SU-DHL-6 (cell line): Measurements from ENCODE around the gene DEAF1.

Experiments
- H2AFZ ChIP-seq: fragments of 200-600 bp; sonication (generic); 2 replicates; pipeline ENCODE4 v1.6.1; 2014; ENCODE audit warnings: low read depth, mild to moderate bottlenecking, moderate library complexity, mixed read lengths, antibody characterized with exemption, low read length; ENCODE audit not compliant: severe bottlenecking
- H3F3A ChIP-seq: fragments of 200-600 bp; shearing (Covaris generic); 2 replicates; pipeline ENCODE4 v1.6.0; 2016; ENCODE audit warnings: antibody characterized with exemption, mild to moderate bottlenecking; ENCODE audit not compliant: insufficient read depth
- H3K27ac ChIP-seq: fragments of 200-600 bp; sonication (generic); 2 replicates; pipeline ENCODE4 v1.5.1; 2016; ENCODE audit warnings: low read depth, mild to moderate bottlenecking, low read length, moderate library complexity, mixed read lengths
- H3K27me3 ChIP-seq: fragments of 200-600 bp; sonication (generic), shearing (Covaris generic); 2 replicates; pipeline ENCODE4 v1.6.0; 2014; ENCODE audit warnings: mild to moderate bottlenecking, low read length
- H3K36me3 ChIP-seq: fragments of 200-600 bp; sonication (generic); 2 replicates; pipeline ENCODE4 v1.6.1; 2014; ENCODE audit warnings: mild to moderate bottlenecking, low read length, mixed read lengths
- H3K4me2 ChIP-seq: fragments of 300-600, 200-600 bp; shearing (Covaris generic), sonication (generic); 2 replicates; pipeline ENCODE4 v1.6.0; 2014; ENCODE audit warnings: low read length, low read depth, mild to moderate bottlenecking; ENCODE audit not compliant: poor library complexity, severe bottlenecking
- H3K4me3 ChIP-seq: fragments of 200-600 bp; sonication (generic); 2 replicates; pipeline ENCODE4 v1.5.1; 2014; ENCODE audit warnings: antibody characterized with exemption, low read length, mild to moderate bottlenecking, mixed read lengths; ENCODE audit not compliant: insufficient read depth, poor library complexity, severe bottlenecking
- H3K79me2 ChIP-seq: fragments of 200-600 bp; sonication (generic); 2 replicates; pipeline ENCODE4 v1.6.1; 2014; ENCODE audit warnings: mild to moderate bottlenecking, low read length, moderate library complexity; ENCODE audit not compliant: insufficient read depth
- H3K9ac ChIP-seq: fragments of 200-600 bp; sonication (generic); 2 replicates; pipeline ENCODE4 v1.7.0; 2014; ENCODE audit warnings: mild to moderate bottlenecking, low read length
- H3K9me2 ChIP-seq: fragments of 200-600 bp; sonication (generic); replicated peaks from 2 replicates; pipeline ENCODE4 v1.6.1; 2014; ENCODE audit warnings: low read length; ENCODE audit not compliant: insufficient read depth
- H3K9me3 ChIP-seq: fragments of 200-600 bp; sonication (generic); 2 replicates; pipeline ENCODE4 v1.6.1; 2014; ENCODE audit warnings: low read length, mixed read lengths; ENCODE audit not compliant: insufficient read depth
- H4K20me1 ChIP-seq: fragments of 200-600 bp; sonication (generic); 2 replicates; pipeline ENCODE4 v1.6.1; 2014; ENCODE audit warnings: low read depth, mild to moderate bottlenecking, antibody characterized with exemption, low read length, moderate library complexity, mixed read lengths
- EZH2phosphoT487 ChIP-seq: fragments of 200-600 bp; sonication (generic), shearing (Covaris generic); conservative IDR thresholded peaks from 2 replicates; pipeline ENCODE4 v1.6.1; 2018; ENCODE audit warnings: mild to moderate bottlenecking, antibody characterized with exemption, low read length, moderate library complexity, mixed read lengths
- TF ChIP-seq, protein P1 (sequence below): fragments of 200-600 bp; sonication (generic); IDR thresholded peaks from one replicate; pipeline ENCODE4 v1.5.1; 2017; ENCODE audit warnings: antibody characterized with exemption, mild to moderate bottlenecking, low read length, moderate library complexity; ENCODE audit not compliant: insufficient read depth, poor library complexity, severe bottlenecking

DEAF1 gene

DNA sequence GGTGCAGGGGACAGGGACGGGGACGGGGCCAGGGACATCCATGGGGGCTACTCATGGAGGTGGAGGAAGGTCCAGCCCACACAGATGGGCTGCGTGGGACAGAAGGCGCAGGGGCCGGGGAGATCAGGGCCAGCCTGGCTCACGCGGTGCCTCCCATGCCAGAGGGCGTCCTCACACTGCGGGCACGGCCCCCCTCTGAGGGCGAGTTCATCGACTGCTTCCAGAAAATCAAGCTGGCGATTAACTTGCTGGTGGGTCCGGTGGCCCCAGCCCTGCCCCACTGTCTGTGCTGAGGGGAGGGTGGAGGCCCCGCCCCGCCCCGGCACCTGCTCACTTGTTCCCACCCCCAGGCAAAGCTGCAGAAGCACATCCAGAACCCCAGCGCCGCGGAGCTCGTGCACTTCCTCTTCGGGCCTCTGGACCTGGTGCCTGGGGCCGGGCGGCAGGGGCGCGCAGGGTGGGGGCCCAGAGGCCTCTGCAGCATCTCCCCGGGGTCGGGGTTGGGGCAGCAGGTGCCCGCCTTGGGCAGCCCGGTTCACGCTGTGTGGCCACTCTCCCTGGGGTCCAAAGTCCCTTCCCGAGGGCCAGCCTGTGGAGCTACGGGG, 26.8 kb upstream of the DEAF1 start:
- Histone ChIP-seq H3F3A (peaks cover 7% of the 10 kb centered on the region; the same call in 1 of the 2 replicates), H3K9ac (no peak overlapping the region; the same call in 1 of the 2 replicates), H2AFZ (no peak overlapping the region), H3K36me3 (no peaks in the 10 kb centered on the region), H3K9me2 (no peaks in the 10 kb centered on the region), H3K4me2 (peak overlapping the region; percentile 26), H3K27ac (no peak overlapping the region), H3K9me3 (no peaks in the 10 kb centered on the region), H3K27me3 (no peaks in the 10 kb centered on the region), H4K20me1 (no peaks in the 10 kb centered on the region), H3K79me2 (no peaks in the 10 kb centered on the region), H3K4me3 (no peak overlapping the region)
- TF ChIP-seq EZH2phosphoT487 = no peak
- TF ChIP-seq, protein P1, sequence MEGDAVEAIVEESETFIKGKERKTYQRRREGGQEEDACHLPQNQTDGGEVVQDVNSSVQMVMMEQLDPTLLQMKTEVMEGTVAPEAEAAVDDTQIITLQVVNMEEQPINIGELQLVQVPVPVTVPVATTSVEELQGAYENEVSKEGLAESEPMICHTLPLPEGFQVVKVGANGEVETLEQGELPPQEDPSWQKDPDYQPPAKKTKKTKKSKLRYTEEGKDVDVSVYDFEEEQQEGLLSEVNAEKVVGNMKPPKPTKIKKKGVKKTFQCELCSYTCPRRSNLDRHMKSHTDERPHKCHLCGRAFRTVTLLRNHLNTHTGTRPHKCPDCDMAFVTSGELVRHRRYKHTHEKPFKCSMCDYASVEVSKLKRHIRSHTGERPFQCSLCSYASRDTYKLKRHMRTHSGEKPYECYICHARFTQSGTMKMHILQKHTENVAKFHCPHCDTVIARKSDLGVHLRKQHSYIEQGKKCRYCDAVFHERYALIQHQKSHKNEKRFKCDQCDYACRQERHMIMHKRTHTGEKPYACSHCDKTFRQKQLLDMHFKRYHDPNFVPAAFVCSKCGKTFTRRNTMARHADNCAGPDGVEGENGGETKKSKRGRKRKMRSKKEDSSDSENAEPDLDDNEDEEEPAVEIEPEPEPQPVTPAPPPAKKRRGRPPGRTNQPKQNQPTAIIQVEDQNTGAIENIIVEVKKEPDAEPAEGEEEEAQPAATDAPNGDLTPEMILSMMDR = no peak

DNA sequence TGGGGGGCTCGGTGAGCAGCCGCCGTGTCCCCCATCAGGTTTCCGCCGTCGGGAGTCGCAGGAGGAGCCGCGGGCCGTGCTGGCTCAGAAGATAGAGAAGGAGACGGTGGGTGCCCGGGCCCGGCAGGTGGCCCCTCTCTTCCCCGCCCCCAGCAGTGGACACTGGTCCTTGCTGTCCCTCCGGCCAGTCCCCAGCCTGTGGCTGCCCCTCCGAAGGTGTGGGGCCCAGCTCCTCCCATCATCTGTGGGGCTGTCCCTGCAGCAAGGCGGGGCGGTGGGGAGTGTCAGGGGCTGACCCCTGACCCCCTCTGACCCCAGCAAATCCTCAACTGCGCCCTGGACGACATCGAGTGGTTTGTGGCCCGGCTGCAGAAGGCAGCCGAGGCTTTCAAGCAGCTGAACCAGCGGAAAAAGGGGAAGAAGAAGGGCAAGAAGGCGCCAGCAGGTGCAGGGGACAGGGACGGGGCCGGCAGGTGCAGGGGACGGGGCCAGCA, 26.3 kb upstream of the DEAF1 start:
- no peaks in the 10 kb centered on the region for H4K20me1 ChIP-seq
- H3K4me3 ChIP-seq = peak overlapping the region; percentile 13
- H3K27ac ChIP-seq = no peak overlapping the region
- H3F3A ChIP-seq = peaks cover 7% of the 10 kb centered on the region; the same call in 1 of the 2 replicates
- no peaks in the 10 kb centered on the region for H3K9me2 ChIP-seq
- H3K36me3 ChIP-seq = no peaks in the 10 kb centered on the region
- no peak overlapping the region; the same call in 1 of the 2 replicates for H3K9ac ChIP-seq
- no peaks in the 10 kb centered on the region for H3K79me2 ChIP-seq
- no peak overlapping the region for H2AFZ ChIP-seq
- no peaks in the 10 kb centered on the region for H3K27me3 ChIP-seq
- H3K4me2 ChIP-seq = peak overlapping the region; percentile 26
- H3K9me3 ChIP-seq = no peaks in the 10 kb centered on the region
- TF ChIP-seq EZH2phosphoT487 = 0 out of 2 replicates have a peak, but pooled peaks have one; percentile 63
- TF ChIP-seq, protein P1 = no peak

DNA sequence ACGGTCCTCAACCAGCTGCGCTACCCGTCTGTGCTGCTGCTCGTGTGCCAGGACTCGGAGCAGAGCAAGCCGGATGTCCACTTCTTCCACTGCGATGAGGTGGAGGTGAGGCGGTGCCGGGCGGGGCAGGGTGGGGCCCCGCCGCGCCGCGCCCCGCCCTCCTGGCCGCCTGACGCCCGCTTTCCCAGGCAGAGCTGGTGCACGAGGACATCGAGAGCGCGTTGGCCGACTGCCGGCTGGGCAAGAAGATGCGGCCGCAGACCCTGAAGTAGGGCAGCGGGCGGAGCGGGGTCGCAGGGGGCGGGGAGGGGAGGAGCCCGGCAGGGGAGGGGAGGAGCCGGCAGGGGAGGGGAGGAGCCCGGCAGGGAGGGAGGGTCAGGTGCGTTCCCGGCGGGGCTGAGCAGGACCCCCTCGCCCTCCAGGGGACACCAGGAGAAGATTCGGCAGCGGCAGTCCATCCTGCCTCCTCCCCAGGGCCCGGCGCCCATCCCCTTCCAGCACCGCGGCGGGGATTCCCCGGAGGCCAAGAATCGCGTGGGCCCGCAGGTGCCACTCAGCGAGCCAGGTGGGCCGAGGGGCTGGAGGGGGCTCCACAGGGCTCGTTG, 25.7 kb upstream of the DEAF1 start:
- no peaks in the 10 kb centered on the region for H3K36me3 ChIP-seq
- TF ChIP-seq, protein P1 = no peak
- no peak for TF ChIP-seq EZH2phosphoT487
- peaks cover 7% of the 10 kb centered on the region; the same call in 1 of the 2 replicates for H3F3A ChIP-seq
- H3K4me2 ChIP-seq = peak overlapping the region; percentile 26
- peak overlapping the region; percentile 13 for H3K4me3 ChIP-seq
- no peaks in the 10 kb centered on the region for H4K20me1 ChIP-seq
- no peak overlapping the region for H2AFZ ChIP-seq
- H3K9me2 ChIP-seq = no peaks in the 10 kb centered on the region
- no peaks in the 10 kb centered on the region for H3K27me3 ChIP-seq
- no peak overlapping the region; the same call in 1 of the 2 replicates for H3K9ac ChIP-seq
- no peaks in the 10 kb centered on the region for H3K9me3 ChIP-seq
- H3K27ac ChIP-seq = no peak overlapping the region
- H3K79me2 ChIP-seq = no peaks in the 10 kb centered on the region
